Thymus (tissue), 11 donors: ENCODE measurements around the gene HOXA11. TPM values are rescaled to one million over a fixed set of nuclear protein-coding genes. Genes with fewer than 3 reads are reported as not detected.

Experiments used
- DNase-seq, 9 donors: peaks; one replicate each; pipeline ENCODE4 v3.0.0-alpha.2; 2013; ENCODE audit warnings: low spot score in 9 of 9, low read depth in 6 of 9, missing footprints in 1 of 9
- H3K27ac ChIP-seq, 2 donors: one replicate each; pipeline ENCODE4 v1.5.1; 2013; ENCODE audit warnings: control low read depth in 1 of 2, low read depth in 1 of 2, low read length in 1 of 2, mild to moderate bottlenecking in 1 of 2, moderate library complexity in 1 of 2
- H3K27me3 ChIP-seq, 2 donors: one replicate each; pipeline ENCODE4 v1.5.1; 2013; ENCODE audit warnings: low read length in 1 of 2; ENCODE audit not compliant: control insufficient read depth in 2 of 2, insufficient read depth in 1 of 2
- H3K36me3 ChIP-seq, 2 donors: one replicate each; pipeline ENCODE4 v1.5.1; 2013; ENCODE audit warnings: low read length in 1 of 2, mild to moderate bottlenecking in 1 of 2, moderate library complexity in 1 of 2; ENCODE audit not compliant: control insufficient read depth in 2 of 2, insufficient read depth in 2 of 2
- H3K4me1 ChIP-seq, 2 donors: one replicate each; pipeline ENCODE4 v1.5.1; 2013; ENCODE audit warnings: low read length in 2 of 2; ENCODE audit not compliant: control insufficient read depth in 2 of 2, insufficient read depth in 2 of 2
- H3K4me3 ChIP-seq, 2 donors: one replicate each; pipeline ENCODE4 v1.5.1; 2013; ENCODE audit warnings: low read length in 2 of 2, control low read depth in 1 of 2, mild to moderate bottlenecking in 1 of 2
- H3K9me3 ChIP-seq, 2 donors: one replicate each; pipeline ENCODE4 v1.5.1; 2013; ENCODE audit warnings: low read length in 1 of 2, mild to moderate bottlenecking in 1 of 2; ENCODE audit not compliant: control insufficient read depth in 2 of 2, insufficient read depth in 1 of 2
- WGBS: extraction: QIAGEN DNeasy Blood & Tissue Kit; methylation state at CpG from one replicate; pipeline ENCODE4 v1.1.7; 2013; 5-methylcytosine and 5-hydroxymethylcytosine counted together
- polyA plus RNA-seq: library from polyadenylated mRNA; stranded (reverse); fragments of 200-250 nt; gene quantifications from one replicate; pipeline ENCODE4 v1.2.3, GENCODE V29; 2013
- total RNA-seq: library from RNA; stranded (reverse); fragments of 120-200 nt; gene quantifications from one replicate; pipeline ENCODE4 v1.2.4, GENCODE V29; 2013
- donor health status: healthy.

HOXA11 gene
- total and polyA plus RNA-seq, 2 donors = under 0.01 TPM; not detected in 1

DNA sequence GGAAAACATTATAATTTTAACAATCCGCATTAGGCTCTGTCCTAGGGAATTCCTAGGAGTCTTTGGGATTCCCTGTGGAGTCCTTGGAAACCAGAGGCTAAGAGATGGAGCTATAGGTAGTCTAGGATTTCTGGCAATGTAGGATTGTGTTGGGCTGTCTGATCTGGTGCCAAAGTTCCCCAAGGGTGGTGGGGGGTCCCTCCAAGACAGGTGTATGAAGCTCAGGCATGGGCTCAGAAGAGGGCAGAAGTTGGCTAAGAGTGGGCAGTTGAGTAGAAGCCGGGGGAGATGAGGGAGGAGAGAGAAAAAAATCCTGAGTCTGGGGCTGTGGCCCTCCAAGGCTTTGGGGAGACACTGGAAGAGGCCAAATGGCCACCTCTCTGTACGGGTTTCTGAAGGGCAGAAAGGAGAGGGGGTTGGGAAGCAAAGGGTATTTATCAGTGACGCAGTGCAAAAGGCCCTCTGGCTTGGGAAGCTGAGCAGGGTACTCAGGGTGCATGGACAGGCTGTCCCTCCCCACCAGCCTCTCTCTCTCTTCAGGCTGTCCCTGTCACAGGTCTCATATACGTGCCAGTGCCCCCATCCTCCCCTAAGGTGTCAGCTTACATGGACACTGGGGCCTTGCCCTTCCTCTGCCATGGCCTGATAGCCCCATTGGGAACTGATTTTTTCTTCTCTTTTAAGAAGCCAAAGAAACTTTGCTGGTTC, 38.4 kb downstream of the HOXA11 start:
- H3K27ac ChIP-seq = no peak overlapping the region

DNA sequence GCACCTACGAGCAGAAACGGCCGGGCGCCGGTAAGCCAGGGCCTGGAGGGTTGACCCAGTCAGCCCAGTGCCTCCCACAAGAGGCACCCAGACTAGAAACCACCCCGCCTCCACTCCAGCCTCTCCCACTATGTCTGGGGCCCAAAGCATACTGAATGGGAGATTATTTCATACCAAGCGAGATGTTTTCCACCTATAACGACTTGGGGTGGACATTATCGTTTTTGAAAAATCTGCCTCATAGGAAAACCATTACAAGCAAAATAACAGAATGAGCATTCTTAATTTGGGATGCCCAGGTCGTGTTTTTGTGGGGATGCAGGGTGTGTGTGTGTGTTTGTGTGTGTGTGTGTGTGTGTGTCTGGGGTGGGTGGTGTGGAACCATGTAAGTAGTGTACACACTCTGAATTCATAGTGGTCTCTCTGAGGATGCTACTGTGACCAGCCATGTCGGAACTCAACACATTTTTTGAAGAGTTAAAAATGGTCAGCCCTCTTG, 39.1 kb downstream of the HOXA11 start:
- no peak overlapping the region for H3K27ac ChIP-seq
- H3K4me1 ChIP-seq = peaks cover 6 to 23% of the 10 kb centered on the region in 2 donors
- peaks cover 2 to 36% of the 10 kb centered on the region in 2 donors for H3K9me3 ChIP-seq
- no peak overlapping the region for H3K4me3 ChIP-seq
- 89% methylated on average over 11 of the region's 11 CpGs for WGBS
- H3K36me3 ChIP-seq = no peaks in the 10 kb centered on the region
- peaks cover 46 to 97% of the 10 kb centered on the region in 2 donors for H3K27me3 ChIP-seq
- DNase-seq = no peak

More for the DNA sequence above, 38.4 kb downstream of the HOXA11 start:
- 96% methylated on average over 5 of the region's 5 CpGs for WGBS
- Histone ChIP-seq H3K9me3 (peaks cover 2 to 42% of the 10 kb centered on the region in 2 donors), H3K36me3 (no peaks in the 10 kb centered on the region), H3K4me1 (peaks cover 12 to 30% of the 10 kb centered on the region in 2 donors), H3K4me3 (no peak overlapping the region), H3K27me3 (peaks cover 53 to 100% of the 10 kb centered on the region in 2 donors)
- DNase-seq = no peak

GRCh38 chr7:27145165-27145913, 39.7 kb downstream of the HOXA11 start:
- Histone ChIP-seq H3K27ac (no peak overlapping the region), H3K27me3 (peaks cover 41 to 97% of the 10 kb centered on the region in 2 donors)
- DNase-seq = no peak

GRCh38 chr7:27144781-27145164, 40.3 kb downstream of the HOXA11 start:
- DNase-seq = no peak
- peaks cover 6 to 15% of the 10 kb centered on the region in 2 donors for H3K4me1 ChIP-seq
- no peak overlapping the region for H3K4me3 ChIP-seq
- H3K36me3 ChIP-seq = no peaks in the 10 kb centered on the region
- H3K27ac ChIP-seq = no peak overlapping the region
- H3K9me3 ChIP-seq = peaks cover 2 to 29% of the 10 kb centered on the region in 2 donors
- H3K27me3 ChIP-seq = peaks cover 37 to 96% of the 10 kb centered on the region in 2 donors
- 86% methylated on average over 31 of the region's 31 CpGs for WGBS

More at GRCh38 chr7:27145165-27145913, 39.7 kb downstream of the HOXA11 start:
- peaks cover 6 to 18% of the 10 kb centered on the region in 2 donors for H3K4me1 ChIP-seq
- peaks cover 2 to 30% of the 10 kb centered on the region in 2 donors for H3K9me3 ChIP-seq
- H3K4me3 ChIP-seq = no peak overlapping the region
- WGBS = 91% methylated on average over 47 of the region's 47 CpGs
- no peaks in the 10 kb centered on the region for H3K36me3 ChIP-seq

- peaks cover 2 to 29% of the 10 kb centered on the region in 2 donors for H3K9me3 ChIP-seq
- H3K4me1 ChIP-seq = peaks cover 6 to 15% of the 10 kb centered on the region in 2 donors
- WGBS = 90% methylated on average over 40 of the region's 40 CpGs
- no peaks in the 10 kb centered on the region for H3K36me3 ChIP-seq
- H3K27ac ChIP-seq = no peak overlapping the region
- no peak for DNase-seq
- no peak overlapping the region for H3K4me3 ChIP-seq
- peaks cover 31 to 96% of the 10 kb centered on the region in 2 donors for H3K27me3 ChIP-seq
These were observed 40.9 kb downstream of the HOXA11 start for GRCh38 chr7:27143950-27144780.

DNA sequence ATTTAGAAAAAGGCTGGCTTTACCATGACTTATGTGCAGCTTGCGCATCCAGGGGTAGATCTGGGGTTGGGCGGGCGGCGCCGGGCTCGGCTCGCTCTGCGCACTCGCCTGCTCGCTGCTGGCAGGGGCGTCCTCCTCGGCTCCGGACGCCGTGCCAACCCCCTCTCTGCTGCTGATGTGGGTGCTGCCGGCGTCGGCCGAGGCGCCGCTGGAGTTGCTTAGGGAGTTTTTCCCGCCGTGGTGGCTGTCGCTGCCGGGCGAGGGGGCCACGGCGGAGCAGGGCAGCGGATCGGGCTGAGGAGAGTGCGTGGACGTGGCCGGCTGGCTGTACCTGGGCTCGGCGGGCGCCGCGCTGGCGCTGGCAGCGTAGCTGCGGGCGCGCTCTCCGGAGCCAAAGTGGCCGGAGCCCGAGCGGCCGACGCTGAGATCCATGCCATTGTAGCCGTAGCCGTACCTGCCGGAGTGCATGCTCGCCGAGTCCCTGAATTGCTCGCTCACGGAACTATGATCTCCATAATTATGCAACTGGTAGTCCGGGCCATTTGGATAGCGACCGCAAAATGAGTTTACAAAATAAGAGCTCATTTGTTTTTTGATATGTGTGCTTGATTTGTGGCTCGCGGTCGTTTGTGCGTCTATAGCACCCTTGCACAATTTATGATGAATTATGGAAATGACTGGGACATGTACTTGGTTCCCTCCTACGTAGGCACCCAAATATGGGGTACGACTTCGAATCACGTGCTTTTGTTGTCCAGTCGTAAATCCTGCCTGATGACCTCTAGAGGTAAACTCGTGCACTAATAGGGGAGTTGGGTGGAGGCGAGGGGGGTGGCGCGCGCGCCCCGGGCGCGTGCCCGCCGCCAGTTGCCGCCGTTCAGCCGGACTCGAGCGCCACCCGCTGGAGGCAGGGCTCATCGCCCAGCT, 41.7 kb downstream of the HOXA11 start, which contains the start of gene HOXA5:
Gene HOXA5 (minus strand): TSS at position 659 of the 927 bp plus-strand sequence. CDS start 74 bp downstream, at position 585.
- 84% methylated on average over 86 of the region's 86 CpGs for WGBS
- no peak within 1 kb of the TSS for H3K4me3 ChIP-seq
- no peaks in the 10 kb centered on the region for H3K36me3 ChIP-seq
- H3K4me1 ChIP-seq = peaks cover 4 to 11% of the 10 kb centered on the region in 2 donors
- DNase-seq = no peak
- H3K27me3 ChIP-seq = peaks cover 27 to 96% of the 10 kb centered on the region in 2 donors
- H3K9me3 ChIP-seq = peaks cover 2 to 22% of the 10 kb centered on the region in 2 donors
- H3K27ac ChIP-seq = no peak within 1 kb of the TSS

- Histone ChIP-seq H3K36me3 (no peaks in the 10 kb centered on the region), H3K27ac (no peak overlapping the region), H3K9me3 (peaks cover 2 to 18% of the 10 kb centered on the region in 2 donors), H3K4me1 (peaks cover 0 to 5% of the 10 kb centered on the region in 2 donors), H3K27me3 (peaks cover 21 to 95% of the 10 kb centered on the region in 2 donors), H3K4me3 (no peak overlapping the region)
- no peak for DNase-seq
- WGBS = 82% methylated on average over 29 of the region's 29 CpGs
These were observed 42.4 kb downstream of the HOXA11 start for GRCh38 chr7:27142580-27143022.
